Psoas muscle (tissue), 8 donors: Measurements from ENCODE around the gene RDH16. TPM values are rescaled to one million over a fixed set of nuclear protein-coding genes. Genes with fewer than 3 reads are reported as not detected.

Source experiments
- ATAC-seq, 4 donors: fragments of 200-7000 bp; cut with Tn5 transposase; one replicate each; pipeline ENCODE4 v1.9.1; 2020; ENCODE audit warnings: moderate library complexity in 3 of 4, mild to moderate bottlenecking in 2 of 4
- DNase-seq, 2 donors: peaks; one replicate each; pipeline ENCODE4 v3.0.0-alpha.2; 2020
- H3K27ac ChIP-seq: fragments of 200-600 bp; one replicate; pipeline ENCODE4 v1.8.0; 2022
- H3K27me3 ChIP-seq, 3 donors: fragments of 200-600 bp in 1 of 3; one replicate each; pipeline versions ENCODE4 v1.6.1 to v1.8.0; 2013 to 2022; ENCODE audit warnings: low read length in 2 of 3, mild to moderate bottlenecking in 2 of 3, moderate library complexity in 1 of 3; ENCODE audit not compliant: insufficient read depth in 3 of 3
- H3K36me3 ChIP-seq, 2 donors: fragments of 200-600 bp in 1 of 2; one replicate each; pipeline versions ENCODE4 v1.6.1 to v1.8.0; 2013 to 2022; ENCODE audit warnings: low read depth in 1 of 2, mild to moderate bottlenecking in 1 of 2, moderate library complexity in 1 of 2; ENCODE audit not compliant: insufficient read depth in 1 of 2
- H3K4me1 ChIP-seq: fragments of 200-600 bp; one replicate; pipeline ENCODE4 v1.8.0; 2022
- H3K4me3 ChIP-seq: fragments of 200-600 bp; one replicate; pipeline ENCODE4 v1.8.0; 2022; ENCODE audit warnings: mild to moderate bottlenecking
- H3K9me3 ChIP-seq: fragments of 200-600 bp; one replicate; pipeline ENCODE4 v1.8.0; 2022
- CTCF ChIP-seq: fragments of 200-600 bp; IDR thresholded peaks from one replicate; pipeline ENCODE4 v1.8.0; 2022; ENCODE audit warnings: antibody characterized with exemption
- WGBS, 3 donors: extraction: QIAGEN DNeasy Blood & Tissue Kit; methylation state at CpG; one replicate each; pipeline versions ENCODE4 v1.1.6 to v1.1.7; 2013; 5-methylcytosine and 5-hydroxymethylcytosine counted together
- intact Hi-C, 2 donors: fragments of 100-400 bp; cut with DNase I; formaldehyde crosslinking; loops; one replicate each; pipeline versions ENCODE4 v1.11.0 to v1.14.2; 2022
- polyA plus RNA-seq, 3 donors: library from polyadenylated mRNA; stranded (reverse); fragments of 200-250 nt; gene quantifications; one replicate each; pipeline ENCODE4 v1.2.3, GENCODE V29; 2013
- total RNA-seq, 4 donors: library from RNA; stranded (reverse); fragmentation: NEBNext Ultra II Directional in 2 of 4; extraction: Animal tissue kit (Norgen Biotek cat#: 25700) in 2 of 4; gene quantifications; one replicate each; pipeline versions ENCODE4 v1.2.1 to v1.2.4, GENCODE V29; 2021 to 2023
- donor health status: healthy with polysubstance abuse.
- donor health status: DM: no; HTN: no; CAD: no; lungs with moderate emphysema.
- donor health status: Bipolar disorder and iron deficiency.
- donor health status: healthy.
- donor health status: DM: yes; HTN: yes; CAD: no.
- donor health status: DM: no; HTN: no; CAD: no.
- donor health status: DM: no; HTN: no; CAD: no.
- donor health status: DM: yes; HTN: yes; CAD: no.

RDH16 gene
- total and polyA plus RNA-seq, 7 donors = 0.10 to 0.52 (median 0.32) TPM

- 76 to 98% (median 84%) methylated on average over 2 of the region's 2 CpGs for WGBS, 3 donors
Measured at GRCh38 chr12:56935752-56936151, 21.7 kb downstream of the RDH16 start.

GRCh38 chr12:56935157-56935556 is 22.3 kb downstream of the RDH16 start:
- Histone ChIP-seq H3K27ac (no peak overlapping the region), H3K4me1 (no peaks in the 10 kb centered on the region), H3K27me3 (no peaks in the 10 kb centered on the region), H3K36me3 (no peaks in the 10 kb centered on the region), H3K4me3 (no peak overlapping the region), H3K9me3 (no peaks in the 10 kb centered on the region)
- ATAC-seq = no peak
- 72 to 78% (median 73%) methylated on average over 2 of the region's 2 CpGs for WGBS, 3 donors
- intact Hi-C loops = no loop called here
- TF ChIP-seq CTCF = no peak
- no peak for DNase-seq

More at GRCh38 chr12:56935752-56936151, 21.7 kb downstream of the RDH16 start:
- no peak for TF ChIP-seq CTCF
- intact Hi-C loops = no loop called here
- no peak overlapping the region for H3K4me3 ChIP-seq
- H3K27me3 ChIP-seq = no peaks in the 10 kb centered on the region
- ATAC-seq (no peak), DNase-seq (no peak)
- no peak overlapping the region for H3K27ac ChIP-seq
- no peaks in the 10 kb centered on the region for H3K36me3 ChIP-seq
- H3K9me3 ChIP-seq = no peaks in the 10 kb centered on the region
- H3K4me1 ChIP-seq = no peaks in the 10 kb centered on the region

- Histone ChIP-seq H3K9me3 (no peaks in the 10 kb centered on the region), H3K4me1 (no peaks in the 10 kb centered on the region), H3K36me3 (no peaks in the 10 kb centered on the region), H3K27me3 (no peaks in the 10 kb centered on the region), H3K4me3 (no peak within 1 kb of the TSS), H3K27ac (no peak within 1 kb of the TSS)
- intact Hi-C loops = no loop called here
- 84 to 94% (median 90%) methylated on average over 14 to 15 of the region's 15 CpGs for WGBS, 3 donors
- no peak for DNase-seq
- no peak for ATAC-seq
- TF ChIP-seq CTCF = no peak
Measured at GRCh38 chr12:56933826-56934625, 23.4 kb downstream of the RDH16 start, which contains the start of gene SDR9C7. TSS of gene SDR9C7 (minus strand) at chr12:56934408. CDS start at chr12:56934261, 147 bp downstream.

GRCh38 chr12:56932867-56933266 is 24.5 kb downstream of the RDH16 start:
- no peaks in the 10 kb centered on the region for H3K4me1 ChIP-seq
- no peak for TF ChIP-seq CTCF
- no peaks in the 10 kb centered on the region for H3K9me3 ChIP-seq
- DNase-seq (no peak), ATAC-seq (peak in 2 of 4 donors; percentile 31 to 37)
- WGBS, 3 donors = 71 to 89% (median 87%) methylated on average over 1 of the region's 1 CpG
- H3K4me3 ChIP-seq = no peak overlapping the region
- H3K27me3 ChIP-seq = no peaks in the 10 kb centered on the region
- intact Hi-C loops = no loop called here
- H3K27ac ChIP-seq = no peak overlapping the region
- H3K36me3 ChIP-seq = no peaks in the 10 kb centered on the region

- 52 to 71% (median 61%) methylated on average over 5 of the region's 5 CpGs for WGBS, 3 donors
- H3K4me1 ChIP-seq = no peaks in the 10 kb centered on the region
- H3K27me3 ChIP-seq = no peaks in the 10 kb centered on the region
- intact Hi-C loops = no loop called here
- H3K36me3 ChIP-seq = no peaks in the 10 kb centered on the region
- TF ChIP-seq CTCF = no peak
- DNase-seq (no peak), ATAC-seq (no peak)
- no peak overlapping the region for H3K4me3 ChIP-seq
- H3K27ac ChIP-seq = no peak overlapping the region
- H3K9me3 ChIP-seq = no peaks in the 10 kb centered on the region
Measured at GRCh38 chr12:56932146-56932545, 25.3 kb downstream of the RDH16 start.
